Stimulated activated CD4-positive, alpha-beta T cell treated with anti-CD3 and anti-CD28 coated beads, Interleukin-1b, Interleukin-23, amount 100 ng/mL, for 48 hours (primary cell): ENCODE measurements around the gene MRPL41.
"Not testable (repeated sequence)": the region's sequence is repeated elsewhere in the genome, so short reads cannot be mapped to it uniquely, and the experiment has no call there.

Experiments
- DNase-seq: peaks from one replicate; pipeline ENCODE4 v3.0.0-alpha.2; 2020

Gene MRPL41

GRCh38 chr9:137588311-137588710 lies 36.6 kb downstream of the MRPL41 start:
- no peak for DNase-seq

DNA sequence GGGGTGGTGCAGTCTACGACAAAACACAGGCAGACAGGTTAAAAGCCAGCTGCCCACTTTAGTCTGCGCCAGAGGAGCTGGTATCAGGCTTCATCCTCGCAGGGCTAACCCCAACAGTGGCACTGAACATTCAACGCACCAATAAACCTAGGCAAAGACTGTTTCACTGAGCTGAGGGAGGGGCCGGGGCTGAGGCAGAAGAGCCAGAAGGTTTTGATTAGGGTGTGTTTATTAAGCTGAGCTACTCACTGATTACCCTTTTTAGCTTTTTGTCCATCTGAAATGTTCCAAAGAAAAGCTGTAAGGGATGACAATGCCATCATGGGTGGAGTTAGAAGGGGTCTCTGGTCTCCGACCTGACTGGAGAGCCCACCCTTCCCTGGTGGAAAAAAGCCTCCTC lies 37.2 kb downstream of the MRPL41 start:
- DNase-seq = no peak

DNA sequence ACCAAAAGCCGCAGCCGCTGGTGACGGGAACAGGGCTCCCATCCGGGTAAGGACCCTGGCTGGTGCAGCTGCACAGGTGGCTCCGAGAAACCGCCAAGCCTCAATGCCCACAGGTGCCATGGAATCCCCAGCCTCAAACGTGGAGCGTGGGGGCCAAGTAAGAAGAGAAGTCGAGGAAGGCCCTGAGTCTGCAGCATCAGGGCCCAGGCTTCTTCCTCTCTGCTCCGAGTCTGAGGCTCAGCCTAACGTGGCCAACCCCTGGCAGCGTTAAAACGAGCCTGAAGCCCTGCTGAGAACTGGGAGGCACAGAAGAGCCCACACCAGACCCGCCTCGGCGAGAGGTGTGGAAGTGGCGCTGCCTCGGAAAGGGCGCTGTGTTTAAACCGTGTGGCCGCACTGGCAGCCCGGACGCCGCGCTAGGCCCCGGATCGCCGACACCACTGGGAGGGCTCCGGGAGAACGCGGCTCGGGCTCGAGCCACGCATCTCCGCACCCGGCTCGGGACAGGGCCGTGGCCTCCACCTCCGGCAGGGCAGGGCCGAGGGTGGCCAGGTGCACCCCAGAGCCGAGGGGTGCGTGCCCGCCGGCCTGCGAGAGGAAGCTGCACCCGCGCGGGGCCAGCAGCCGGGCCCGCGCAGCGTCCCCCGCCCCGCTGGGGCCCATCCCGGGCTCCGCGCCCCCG lies 37.9 kb downstream of the MRPL41 start:
- no peak for DNase-seq

DNA sequence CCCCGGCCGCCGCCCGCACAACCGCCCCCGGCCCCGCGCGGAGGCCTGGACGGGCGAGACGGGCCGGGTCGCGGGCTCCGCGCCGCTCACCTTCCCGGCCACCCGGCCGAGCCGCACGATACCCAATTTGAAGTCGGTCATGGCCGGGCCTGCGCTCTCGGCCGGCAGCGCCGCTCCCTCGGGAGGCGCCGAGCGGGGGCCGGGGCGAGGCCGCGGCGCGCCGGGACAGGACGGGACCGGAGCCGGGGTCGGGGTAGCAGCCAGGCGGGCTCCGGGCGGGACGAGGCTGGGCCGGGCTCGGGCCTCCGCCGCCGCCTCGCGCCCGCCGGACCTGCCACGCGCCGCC lies 38.4 kb downstream of the MRPL41 start:
- no peak for DNase-seq

DNA sequence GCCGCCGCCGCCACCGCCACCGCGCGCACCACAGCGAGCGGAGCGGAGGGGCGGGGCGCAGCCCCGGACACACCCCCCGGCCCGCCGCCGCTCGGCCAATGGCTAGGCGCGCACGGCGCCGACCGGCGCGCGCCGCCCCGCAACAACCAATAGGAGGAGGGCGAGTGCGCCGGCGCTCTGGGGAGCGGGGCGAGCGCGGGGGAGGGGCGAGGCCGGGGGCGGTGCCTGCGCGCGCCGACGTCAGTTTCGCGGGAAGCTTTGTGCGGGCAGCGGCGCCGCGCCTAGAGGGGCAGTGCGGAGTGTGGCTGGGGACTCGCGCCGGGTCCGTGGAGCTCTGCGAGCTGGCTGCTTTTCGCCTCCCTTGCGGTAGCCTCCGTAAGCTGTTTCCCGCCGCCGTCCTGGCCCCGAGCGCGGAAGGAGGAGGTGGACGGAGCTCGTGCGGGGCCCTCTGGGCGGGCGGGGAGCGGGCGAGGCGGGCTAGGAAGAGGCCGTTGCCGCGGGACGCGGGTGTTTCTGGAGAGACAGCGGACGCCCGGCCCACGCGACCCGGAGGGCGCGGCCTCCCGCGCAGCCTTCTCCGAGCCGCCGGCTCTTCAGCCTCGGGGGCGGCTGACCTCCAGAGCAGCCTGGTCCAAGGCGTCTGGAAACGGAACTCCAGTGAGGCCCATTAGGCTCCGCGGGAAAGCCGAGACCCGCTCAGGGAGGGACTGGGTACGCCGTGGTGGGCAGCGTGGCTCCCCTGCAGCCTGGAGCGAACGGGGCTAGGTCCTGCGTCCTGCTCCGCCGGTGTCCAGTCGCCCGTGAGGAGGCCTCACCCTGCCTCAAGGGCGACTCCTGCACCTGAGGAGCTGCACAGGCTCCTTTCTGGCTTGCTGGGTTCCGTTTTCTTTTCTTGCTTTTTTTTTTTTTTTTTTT lies 39.0 kb downstream of the MRPL41 start, which contains the start of gene ZMYND19:
ZMYND19 (minus strand) TSS at position 44 of the 915 bp plus-strand sequence. CDS start 249 bp downstream, outside the sequence.
- peak; percentile 88 for DNase-seq

- no peak for DNase-seq
Measured at GRCh38 chr9:137592767-137593166, 41.1 kb downstream of the MRPL41 start.

- no peak for DNase-seq
Measured at GRCh38 chr9:137593176-137593575, 41.5 kb downstream of the MRPL41 start.

DNA sequence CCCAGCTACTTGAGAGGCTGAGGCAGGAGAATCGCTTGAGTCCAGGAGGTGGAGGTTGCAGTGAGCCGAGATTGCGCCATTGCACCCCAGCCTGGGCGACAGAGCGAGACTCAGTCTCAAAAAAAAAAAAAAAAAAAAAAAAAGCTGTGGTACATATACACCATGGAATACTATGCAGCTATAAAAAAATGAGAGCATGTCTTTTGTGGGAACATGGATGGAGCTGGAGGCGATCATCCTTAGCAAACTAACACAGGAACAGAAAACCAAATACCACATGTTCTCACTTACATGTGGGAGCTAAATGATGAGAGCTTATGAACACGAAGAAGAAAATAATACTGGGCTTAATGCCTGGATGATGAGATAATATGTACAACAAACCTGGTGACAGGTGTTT lies 44.9 kb downstream of the MRPL41 start:
- DNase-seq = not testable (repeated sequence)

DNA sequence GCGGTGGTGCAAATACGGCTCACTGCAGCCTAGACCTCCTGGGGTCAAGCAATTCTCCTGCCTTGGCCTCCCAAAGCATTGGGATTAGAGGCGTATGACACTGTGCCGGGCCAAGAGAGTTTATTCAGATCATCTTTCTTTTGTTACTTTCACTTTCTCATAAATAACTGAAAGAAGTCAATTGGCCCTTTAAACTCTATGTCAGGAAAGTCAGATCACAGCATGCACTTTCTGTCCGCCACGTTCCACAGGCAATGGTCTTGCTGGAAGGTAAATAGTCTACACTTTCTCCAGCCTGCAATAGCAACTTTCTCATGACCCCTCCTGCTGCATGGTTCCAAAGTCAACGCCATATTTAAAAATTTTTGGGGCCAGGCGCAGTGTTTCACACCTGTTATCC lies 47.3 kb downstream of the MRPL41 start:
- DNase-seq = no peak
